Upper lobe of right lung (tissue), 1 donor: ENCODE measurements around the gene OR2A25. TPM values are rescaled to one million over a fixed set of nuclear protein-coding genes. Genes with fewer than 3 reads are reported as not detected.
A peak's percentile ranks its signal among the peaks of the same experiment; 100 is the strongest.

ENCODE experiments used
- ATAC-seq: fragments of 200-7000 bp; cut with Tn5 transposase; one replicate; pipeline ENCODE4 v1.9.1; 2020; ENCODE audit warnings: mild to moderate bottlenecking, moderate library complexity
- DNase-seq: peaks from one replicate; pipeline ENCODE4 v3.0.0-alpha.2; 2020
- H3K27ac ChIP-seq: fragments of 200-600 bp; one replicate; pipeline ENCODE4 v1.8.0; 2022
- H3K27me3 ChIP-seq: fragments of 200-600 bp; one replicate; pipeline ENCODE4 v1.8.0; 2022; ENCODE audit warnings: mild to moderate bottlenecking
- H3K36me3 ChIP-seq: fragments of 200-600 bp; one replicate; pipeline ENCODE4 v1.8.0; 2022
- H3K4me1 ChIP-seq: fragments of 200-600 bp; one replicate; pipeline ENCODE4 v1.8.0; 2022
- H3K4me3 ChIP-seq: fragments of 200-600 bp; one replicate; pipeline ENCODE4 v1.8.0; 2022; ENCODE audit warnings: mild to moderate bottlenecking
- H3K9me3 ChIP-seq: fragments of 200-600 bp; one replicate; pipeline ENCODE4 v1.8.0; 2022
- CTCF ChIP-seq: fragments of 200-600 bp; IDR thresholded peaks from one replicate; pipeline ENCODE4 v1.8.0; 2022; ENCODE audit warnings: antibody characterized with exemption
- intact Hi-C: fragments of 100-400 bp; cut with DNase I; formaldehyde crosslinking; loops from one replicate; pipeline ENCODE4 v1.11.0; 2022
- total RNA-seq: library from RNA; stranded (reverse); fragmentation: NEBNext Ultra II Directional; extraction: Animal tissue kit (Norgen Biotek cat#: 25700); gene quantifications from one replicate; pipeline ENCODE4 v1.2.1, GENCODE V29; 2021
- donor health status: DM: no; HTN: yes; CAD: no; lungs with severe emphysema.

The OR2A25 gene
- total RNA-seq, 1 donor from 2014 or later = not detected

- Histone ChIP-seq H3K4me1 (no peaks in the 10 kb centered on the region), H3K4me3 (no peak overlapping the region), H3K9me3 (no peaks in the 10 kb centered on the region), H3K27ac (no peak overlapping the region), H3K27me3 (peaks cover 17% of the 10 kb centered on the region), H3K36me3 (no peaks in the 10 kb centered on the region)
- intact Hi-C loops = no loop called here
- DNase-seq (no peak), ATAC-seq (no peak)
- no peak for TF ChIP-seq CTCF
Measured at GRCh38 chr7:144098776-144099175, 29.2 kb downstream of the OR2A25 start.

- no peak for TF ChIP-seq CTCF
- Histone ChIP-seq H3K27me3 (peaks cover 7% of the 10 kb centered on the region), H3K27ac (no peak overlapping the region), H3K36me3 (no peaks in the 10 kb centered on the region), H3K4me3 (no peak overlapping the region), H3K9me3 (no peaks in the 10 kb centered on the region), H3K4me1 (no peaks in the 10 kb centered on the region)
- DNase-seq (no peak), ATAC-seq (no peak)
- intact Hi-C loops = no loop called here
Measured at GRCh38 chr7:144100607-144101006, 31.0 kb downstream of the OR2A25 start.

- intact Hi-C loops = no loop called here
- peak; percentile 71 for ATAC-seq
Measured at GRCh38 chr7:144102041-144102440, 32.4 kb downstream of the OR2A25 start.

GRCh38 chr7:144105211-144105610 is 35.6 kb downstream of the OR2A25 start:
- TF ChIP-seq CTCF = no peak
- intact Hi-C loops = no loop called here
- no peak for ATAC-seq
- Histone ChIP-seq H3K36me3 (no peaks in the 10 kb centered on the region), H3K4me3 (no peak overlapping the region), H3K27ac (no peak overlapping the region), H3K9me3 (no peaks in the 10 kb centered on the region), H3K27me3 (no peaks in the 10 kb centered on the region), H3K4me1 (no peaks in the 10 kb centered on the region)
- DNase-seq = no peak

More at GRCh38 chr7:144102041-144102440, 32.4 kb downstream of the OR2A25 start:
- H3K4me1 ChIP-seq = no peaks in the 10 kb centered on the region
- no peaks in the 10 kb centered on the region for H3K36me3 ChIP-seq
- H3K27me3 ChIP-seq = peaks cover 7% of the 10 kb centered on the region
- DNase-seq = no peak
- no peaks in the 10 kb centered on the region for H3K9me3 ChIP-seq
- TF ChIP-seq CTCF = no peak
- H3K4me3 ChIP-seq = no peak overlapping the region
- no peak overlapping the region for H3K27ac ChIP-seq

- H3K9me3 ChIP-seq = no peaks in the 10 kb centered on the region
- no peak within 1 kb of the TSS for H3K4me3 ChIP-seq
- DNase-seq = no peak
- H3K27me3 ChIP-seq = peaks cover 3% of the 10 kb centered on the region
- intact Hi-C loops = no loop called here
- no peaks in the 10 kb centered on the region for H3K4me1 ChIP-seq
- no peak for TF ChIP-seq CTCF
- H3K36me3 ChIP-seq = no peaks in the 10 kb centered on the region
- H3K27ac ChIP-seq = no peak within 1 kb of the TSS
- no peak for ATAC-seq
Measured at GRCh38 chr7:144109283-144109682, 39.7 kb downstream of the OR2A25 start, which contains the start of gene OR2A2. Gene OR2A2 (plus strand): TSS chr7:144109583. CDS start chr7:144109583, 0 bp downstream.

GRCh38 chr7:144110272-144110671 is 40.7 kb downstream of the OR2A25 start:
- no peaks in the 10 kb centered on the region for H3K9me3 ChIP-seq
- H3K4me1 ChIP-seq = no peaks in the 10 kb centered on the region
- intact Hi-C loops = no loop called here
- no peak overlapping the region for H3K27ac ChIP-seq
- DNase-seq (no peak), ATAC-seq (no peak)
- TF ChIP-seq CTCF = no peak
- H3K27me3 ChIP-seq = peaks cover 3% of the 10 kb centered on the region
- H3K36me3 ChIP-seq = no peaks in the 10 kb centered on the region
- H3K4me3 ChIP-seq = no peak overlapping the region
